Forelimb muscle (tissue), 1 donor: Measurements from ENCODE around the gene CT45A2. TPM values are rescaled to one million over a fixed set of nuclear protein-coding genes. Genes with fewer than 3 reads are reported as not detected.
"Not testable (repeated sequence)": the region's sequence is repeated elsewhere in the genome, so short reads cannot be mapped to it uniquely, and the experiment has no call there.

Experiments
- DNase-seq: peaks from one replicate; pipeline ENCODE4 v3.0.0-alpha.2; 2013; ENCODE audit warnings: low read depth
- polyA plus RNA-seq: library from polyadenylated mRNA; unstranded; fragments of 120-200 nt; gene quantifications from one replicate; pipeline ENCODE4 v1.2.1, GENCODE V29; 2013; ENCODE audit not compliant: insufficient read length

The CT45A2 gene
- not detected for polyA plus RNA-seq

- DNase-seq: not testable (repeated sequence)
Observed at GRCh38 chrX:135819912-135820311, at the start of gene CT45A2. TSS of gene CT45A2 (minus strand) at chrX:135820012. CDS start at chrX:135816265, 3,747 bp downstream.

DNA sequence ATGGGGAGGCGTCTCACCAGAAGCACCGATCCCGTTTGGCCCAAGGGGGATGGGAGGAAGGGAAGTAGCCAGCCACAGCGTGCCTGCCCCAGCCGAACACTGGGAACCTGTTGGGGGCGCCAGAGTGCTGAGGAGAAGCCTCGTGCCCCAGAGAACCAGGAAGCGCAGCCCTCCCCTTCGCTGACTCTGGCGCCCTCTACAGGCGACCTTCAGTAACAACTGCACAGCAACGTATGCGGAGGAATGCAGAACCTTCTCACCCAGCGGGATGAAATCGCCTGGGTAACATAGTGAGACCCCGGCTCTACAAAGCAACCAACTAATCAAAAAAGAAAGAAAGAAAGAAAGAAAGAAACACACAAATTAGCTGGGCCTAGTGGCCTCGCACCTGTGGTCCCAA, 34.6 kb upstream of the CT45A2 start, which contains the start of gene CT45A8:
Gene CT45A8, minus strand, starts transcription at position 101 of the 400 bp plus-strand sequence. CDS start 3,755 bp downstream, outside the sequence.
- DNase-seq: not testable (repeated sequence)

DNA sequence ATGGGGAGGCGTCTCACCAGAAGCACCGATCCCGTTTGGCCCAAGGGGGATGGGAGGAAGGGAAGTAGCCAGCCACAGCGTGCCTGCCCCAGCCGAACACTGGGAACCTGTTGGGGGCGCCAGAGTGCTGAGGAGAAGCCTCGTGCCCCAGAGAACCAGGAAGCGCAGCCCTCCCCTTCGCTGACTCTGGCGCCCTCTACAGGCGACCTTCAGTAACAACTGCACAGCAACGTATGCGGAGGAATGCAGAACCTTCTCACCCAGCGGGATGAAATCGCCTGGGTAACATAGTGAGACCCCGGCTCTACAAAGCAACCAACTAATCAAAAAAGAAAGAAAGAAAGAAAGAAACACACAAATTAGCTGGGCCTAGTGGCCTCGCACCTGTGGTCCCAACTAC, 17.4 kb upstream of the CT45A2 start, which contains the start of gene CT45A7:
Gene CT45A7, minus strand, starts transcription at position 101 of the 400 bp plus-strand sequence. CDS start 3,747 bp downstream, outside the sequence.
- not testable (repeated sequence) for DNase-seq

DNA sequence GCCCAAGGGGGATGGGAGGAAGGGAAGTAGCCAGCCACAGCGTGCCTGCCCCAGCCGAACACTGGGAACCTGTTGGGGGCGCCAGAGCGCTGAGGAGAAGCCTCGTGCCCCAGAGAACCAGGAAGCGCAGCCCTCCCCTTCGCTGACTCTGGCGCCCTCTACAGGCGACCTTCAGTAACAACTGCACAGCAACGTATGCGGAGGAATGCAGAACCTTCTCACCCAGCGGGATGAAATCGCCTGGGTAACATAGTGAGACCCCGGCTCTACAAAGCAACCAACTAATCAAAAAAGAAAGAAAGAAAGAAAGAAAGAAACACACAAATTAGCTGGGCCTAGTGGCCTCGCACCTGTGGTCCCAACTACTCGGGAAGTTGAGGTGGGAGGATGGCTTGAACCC, 17.1 kb downstream of the CT45A2 start, which contains the start of gene CT45A6:
Gene CT45A6, minus strand, starts transcription at position 101 of the 400 bp plus-strand sequence. CDS start 3,794 bp downstream, outside the sequence.
- DNase-seq: not testable (repeated sequence)

GRCh38 chrX:135785403-135785802, 34.4 kb downstream of the CT45A2 start, which contains the start of gene CT45A5:
TSS of gene CT45A5 (minus strand) at chrX:135785503. CDS start at chrX:135781729, 3,774 bp downstream.
- not testable (repeated sequence) for DNase-seq

GRCh38 chrX:135768091-135768490, 51.7 kb downstream of the CT45A2 start, which contains the start of gene CT45A3:
TSS of gene CT45A3 (minus strand) at chrX:135768191. CDS start at chrX:135764444, 3,747 bp downstream.
- not testable (repeated sequence) for DNase-seq

Other genes starting within 250 kb of the CT45A2 start
- 0.24 TPM for gene CT45A1, start 106.4 kb downstream of the CT45A2 start, polyA plus RNA-seq
- gene CT45A3, start 51.8 kb downstream of the CT45A2 start, polyA plus RNA-seq: not detected
- gene CT45A5, start 34.5 kb downstream of the CT45A2 start, polyA plus RNA-seq: 0.89 TPM
- not detected for gene CT45A6, start 17.2 kb downstream of the CT45A2 start, polyA plus RNA-seq
- not detected for gene CT45A7, start 17.3 kb upstream of the CT45A2 start, polyA plus RNA-seq
- gene CT45A8, start 34.5 kb upstream of the CT45A2 start, polyA plus RNA-seq: not detected
- gene CT45A9, start 51.8 kb upstream of the CT45A2 start, polyA plus RNA-seq: not detected
- not detected for gene CT45A10, start 73.4 kb upstream of the CT45A2 start, polyA plus RNA-seq
- gene SAGE1, start 73.7 kb upstream of the CT45A2 start, polyA plus RNA-seq: not detected
- 16.8 TPM for gene MMGT1, start 154.0 kb upstream of the CT45A2 start, polyA plus RNA-seq
- gene SLC9A6, start 165.4 kb upstream of the CT45A2 start, polyA plus RNA-seq: 7.5 TPM